AG09319 (cell line): ENCODE measurements around the gene EEFSEC.

Experiments used
- DNase-seq: peaks from one replicate; pipeline ENCODE4 v3.0.0-alpha.2; 2010; ENCODE audit warnings: low read depth; ENCODE audit errors: extremely low read depth
- TF ChIP-seq, protein P1 (sequence below): IDR thresholded peaks from 2 replicates; pipeline ENCODE4 v1.5.1; 2011; ENCODE audit warnings: low read depth, mild to moderate bottlenecking, inconsistent platforms, low read length, moderate library complexity

EEFSEC gene

DNA sequence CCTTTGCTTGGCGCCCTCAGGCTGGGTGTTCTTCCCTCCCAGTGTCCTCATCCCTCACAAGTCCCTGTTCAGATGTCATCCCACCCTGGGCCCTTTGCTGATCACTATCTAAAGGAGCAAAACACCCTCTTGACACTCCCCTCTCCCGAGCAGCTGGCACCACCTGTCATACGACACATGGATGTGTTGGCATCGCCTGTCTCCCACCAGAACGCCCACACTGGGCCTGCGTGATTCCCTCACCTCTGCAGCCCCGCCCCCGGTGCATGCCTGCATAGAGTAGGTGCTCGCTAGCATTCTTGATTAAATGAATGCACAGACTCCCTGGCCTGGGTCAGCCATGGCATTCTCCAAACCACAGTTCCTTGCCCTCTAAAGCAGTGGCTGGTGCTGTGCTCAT, 237.6 kb downstream of the EEFSEC start:
- no peak for DNase-seq

GRCh38 chr3:128392021-128392420, 238.7 kb downstream of the EEFSEC start:
- TF ChIP-seq, protein P1, sequence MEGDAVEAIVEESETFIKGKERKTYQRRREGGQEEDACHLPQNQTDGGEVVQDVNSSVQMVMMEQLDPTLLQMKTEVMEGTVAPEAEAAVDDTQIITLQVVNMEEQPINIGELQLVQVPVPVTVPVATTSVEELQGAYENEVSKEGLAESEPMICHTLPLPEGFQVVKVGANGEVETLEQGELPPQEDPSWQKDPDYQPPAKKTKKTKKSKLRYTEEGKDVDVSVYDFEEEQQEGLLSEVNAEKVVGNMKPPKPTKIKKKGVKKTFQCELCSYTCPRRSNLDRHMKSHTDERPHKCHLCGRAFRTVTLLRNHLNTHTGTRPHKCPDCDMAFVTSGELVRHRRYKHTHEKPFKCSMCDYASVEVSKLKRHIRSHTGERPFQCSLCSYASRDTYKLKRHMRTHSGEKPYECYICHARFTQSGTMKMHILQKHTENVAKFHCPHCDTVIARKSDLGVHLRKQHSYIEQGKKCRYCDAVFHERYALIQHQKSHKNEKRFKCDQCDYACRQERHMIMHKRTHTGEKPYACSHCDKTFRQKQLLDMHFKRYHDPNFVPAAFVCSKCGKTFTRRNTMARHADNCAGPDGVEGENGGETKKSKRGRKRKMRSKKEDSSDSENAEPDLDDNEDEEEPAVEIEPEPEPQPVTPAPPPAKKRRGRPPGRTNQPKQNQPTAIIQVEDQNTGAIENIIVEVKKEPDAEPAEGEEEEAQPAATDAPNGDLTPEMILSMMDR, result no peak
- DNase-seq, result no peak

More for the DNA sequence above, 237.6 kb downstream of the EEFSEC start:
- TF ChIP-seq, protein P1, result no peak

GRCh38 chr3:128392818-128393544, 239.7 kb downstream of the EEFSEC start:
- DNase-seq, result no peak

DNA sequence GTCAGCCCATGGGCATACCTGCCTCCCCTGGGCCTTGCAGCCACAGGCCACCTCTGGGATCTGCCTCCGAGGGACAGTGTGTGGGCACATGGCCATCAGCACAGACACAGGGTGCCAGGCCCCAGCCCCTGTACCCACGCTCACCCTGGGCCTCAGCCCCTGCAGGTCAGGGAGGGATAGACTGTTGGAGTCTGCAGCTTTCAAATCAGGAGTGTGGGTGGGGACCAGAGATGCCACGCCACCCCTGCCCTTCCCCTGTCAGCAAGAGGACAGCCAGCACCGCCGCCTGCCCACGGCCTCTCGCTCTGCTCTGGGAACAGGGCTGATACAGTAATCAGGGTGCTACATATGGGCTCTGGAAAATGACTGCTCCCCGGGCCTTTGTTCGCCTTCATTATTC, 240.8 kb downstream of the EEFSEC start:
- DNase-seq, result no peak
- TF ChIP-seq, protein P1, result no peak

More at GRCh38 chr3:128392818-128393544, 239.7 kb downstream of the EEFSEC start:
- TF ChIP-seq, protein P1, result no peak

DNA sequence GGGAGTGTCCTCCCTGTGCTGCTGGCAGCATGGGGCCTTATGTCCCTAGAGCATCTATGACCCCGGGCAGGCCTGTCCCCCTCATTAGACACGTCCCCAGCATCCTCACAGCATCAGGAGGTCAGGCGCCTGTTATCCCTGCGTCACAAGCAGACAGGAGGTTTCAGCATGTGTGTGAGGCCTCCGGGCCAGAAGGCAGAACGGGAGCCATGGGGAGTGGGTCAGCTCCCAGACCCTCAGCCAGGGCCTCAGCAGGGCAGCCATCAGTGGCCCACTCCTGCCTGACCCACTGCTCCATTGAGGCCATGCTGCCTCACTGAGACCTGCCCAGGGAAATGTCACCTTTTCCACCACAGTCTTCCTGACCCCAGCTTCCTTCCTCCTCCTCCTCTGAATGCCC, 241.8 kb downstream of the EEFSEC start:
- no peak for DNase-seq
- TF ChIP-seq, protein P1, result no peak

- TF ChIP-seq, protein P1, result no peak
- no peak for DNase-seq
Observed at GRCh38 chr3:128395500-128396162, 242.3 kb downstream of the EEFSEC start.

DNA sequence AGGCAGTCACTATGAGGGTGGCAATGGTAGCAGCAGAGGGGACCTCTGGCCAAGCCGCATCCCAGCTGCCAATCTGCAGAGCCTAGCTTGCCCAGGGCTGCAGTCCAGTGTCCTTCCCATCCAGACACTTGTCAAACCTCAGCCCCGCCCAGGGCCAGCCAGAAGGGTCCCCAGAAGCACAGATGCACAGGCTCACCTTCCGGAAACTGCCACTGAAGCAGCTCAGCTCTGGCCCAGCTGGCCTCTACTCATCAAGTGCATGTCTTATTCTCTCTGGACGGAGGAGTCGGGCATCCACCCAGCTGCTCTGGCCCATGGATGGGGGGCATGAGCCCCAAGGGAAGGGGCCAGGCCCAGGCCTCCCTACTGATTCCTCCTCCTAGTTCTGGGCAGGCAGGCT, 244.2 kb downstream of the EEFSEC start:
- TF ChIP-seq, protein P1, result no peak
- no peak for DNase-seq
